CD4-positive, alpha-beta T cell (primary cell): ENCODE data around the gene ATP5PD. TPM values are rescaled to one million over a fixed set of nuclear protein-coding genes. Genes with fewer than 3 reads are reported as not detected.
"Not testable (repeated sequence)": the region's sequence is repeated elsewhere in the genome, so short reads cannot be mapped to it uniquely, and the experiment has no call there.

Experiments used
- ATAC-seq: fragments of 200-7000 bp; cut with Tn5 transposase; one replicate; pipeline ENCODE4 v1.10.0; 2022; ENCODE audit warnings: mild to moderate bottlenecking; ENCODE audit not compliant: poor library complexity
- CTCF ChIA-PET: fragments of 350-600 bp; sonication (Branson Sonifier 250); formaldehyde crosslinking; loops from one replicate; lab custom pipeline; 2021; ENCODE audit warnings: antibody characterized with exemption, inconsistent platforms; lab: Charles Lee
- POLR2A ChIA-PET: fragments of 350-600 bp; sonication (Branson Sonifier 250); formaldehyde crosslinking; loops from one replicate; lab custom pipeline; 2021; ENCODE audit warnings: antibody characterized with exemption, inconsistent platforms; lab: Charles Lee
- DNase-seq, 14 experiments: peaks; one replicate each; pipeline ENCODE4 v3.0.0-alpha.2; 2013 to 2020; ENCODE audit warnings: mixed read lengths in 2 of 14
- H3K27ac ChIP-seq, 2 donors: one replicate each; pipeline versions ENCODE4 v1.5.1 to v1.7.0; 2013; ENCODE audit warnings: low read length in 2 of 2, low read depth in 1 of 2, mild to moderate bottlenecking in 1 of 2
- H3K27me3 ChIP-seq, 2 experiments: 1 replicate in 1 of 2; 2 replicates in 1 of 2; pipeline versions ENCODE4 v1.6.1 to v1.7.0; 2013; ENCODE audit warnings: low read length in 2 of 2, control low read depth in 1 of 2, mild to moderate bottlenecking in 1 of 2, moderate library complexity in 1 of 2; ENCODE audit not compliant: insufficient read depth in 2 of 2, control insufficient read depth in 1 of 2
- H3K36me3 ChIP-seq: one replicate; pipeline ENCODE4 v1.6.1; 2013; ENCODE audit warnings: low read length, control low read depth; ENCODE audit not compliant: insufficient read depth
- H3K4me1 ChIP-seq: one replicate; pipeline ENCODE4 v1.6.1; 2013; ENCODE audit warnings: low read length, control low read depth; ENCODE audit not compliant: insufficient read depth
- H3K4me3 ChIP-seq: one replicate; pipeline ENCODE4 v1.5.1; 2013; ENCODE audit warnings: mild to moderate bottlenecking, low read length, moderate library complexity
- H3K9me3 ChIP-seq, 2 experiments: 1 replicate in 1 of 2; 2 replicates in 1 of 2; pipeline versions ENCODE4 v1.6.1 to v1.7.0; 2013; ENCODE audit warnings: low read length in 2 of 2, mild to moderate bottlenecking in 2 of 2, control low read depth in 1 of 2, moderate library complexity in 1 of 2; ENCODE audit not compliant: control insufficient read depth in 1 of 2, insufficient read depth in 1 of 2
- H3K27ac Mint-ChIP-seq: one replicate; pipeline ENCODE4 v1.8.0; 2020; ENCODE audit warnings: mixed read lengths
- H3K27me3 Mint-ChIP-seq: one replicate; pipeline ENCODE4 v1.8.0; 2021; ENCODE audit warnings: mixed read lengths
- H3K36me3 Mint-ChIP-seq: one replicate; pipeline ENCODE4 v1.8.0; 2021; ENCODE audit warnings: low read depth, mixed read lengths
- H3K4me1 Mint-ChIP-seq: one replicate; pipeline ENCODE4 v1.8.0; 2021; ENCODE audit warnings: low read depth, mixed read lengths
- H3K4me3 Mint-ChIP-seq: one replicate; pipeline ENCODE4 v1.8.0; 2020; ENCODE audit warnings: mild to moderate bottlenecking, mixed read lengths
- H3K9me3 Mint-ChIP-seq: one replicate; pipeline ENCODE4 v1.8.0; 2020; ENCODE audit warnings: mixed read lengths
- intact Hi-C, 2 experiments: fragments of 100-400 bp; cut with DNase I in 1 of 2; cut with micrococcal nuclease in 1 of 2; formaldehyde crosslinking; loops; one replicate each; pipeline versions ENCODE4 v1.15.1 to v1.9.0; 2023 to 2025; cut with DNase I, micrococcal nuclease
- total RNA-seq, 174 experiments: library from RNA in 2 of 174; stranded (reverse) in 2 of 174; gene quantifications; one replicate each; pipeline ENCODE4 v1.2.3 and lab custom pipeline; 2021 to 2026
- TF ChIP-seq, protein P1 (sequence below): fragments of 200-600 bp; IDR thresholded peaks from one replicate; pipeline ENCODE4 v1.8.0; 2022; ENCODE audit warnings: antibody characterized with exemption, mild to moderate bottlenecking

The ATP5PD gene
- total RNA-seq, 2 experiments from 2014 or later = 98.5 to 112 TPM

DNA sequence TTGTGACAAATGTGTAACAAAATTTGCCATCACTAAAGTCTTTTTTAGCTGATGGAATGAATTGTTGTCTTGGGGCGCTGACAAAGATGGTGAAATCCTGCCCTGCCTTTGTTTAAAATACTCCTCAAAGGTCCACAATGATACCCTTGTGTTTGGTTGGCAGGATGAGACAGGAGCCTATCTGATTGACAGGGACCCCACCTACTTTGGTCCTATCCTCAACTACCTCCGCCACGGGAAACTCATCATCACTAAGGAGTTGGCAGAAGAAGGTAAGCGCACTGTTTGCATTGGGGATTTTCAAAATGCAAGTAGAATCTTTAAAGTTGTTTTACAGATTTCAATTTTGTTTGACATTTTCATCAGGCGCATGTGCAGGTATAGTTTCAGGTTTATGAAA, 2.3 kb upstream of the ATP5PD start:
- Histone ChIP-seq H3K27me3 (no peaks in the 10 kb centered on the region), H3K27ac (no peak overlapping the region), H3K4me1 (peaks cover 20% of the 10 kb centered on the region), H3K9me3 (no peaks in the 10 kb centered on the region), H3K4me3 (no peak overlapping the region), H3K36me3 (peaks cover 29% of the 10 kb centered on the region)
- ATAC-seq (no peak), DNase-seq (no peak)
- CTCF ChIA-PET = interaction anchor here (0.6 to 4.2 kb wide), 4 partner anchors 11 to 91 kb away, joined by 3 to 21 read pairs (median 4); partner anchors contain the start of gene MRPL58
- Mint-ChIP-seq H3K27ac (peak overlapping the region; percentile 91), H3K36me3 (peaks cover 51% of the 10 kb centered on the region), H3K27me3 (no peaks in the 10 kb centered on the region), H3K4me3 (peak overlapping the region; percentile 100), H3K4me1 (peaks cover 52% of the 10 kb centered on the region), H3K9me3 (no peaks in the 10 kb centered on the region)
- TF ChIP-seq, protein P1, sequence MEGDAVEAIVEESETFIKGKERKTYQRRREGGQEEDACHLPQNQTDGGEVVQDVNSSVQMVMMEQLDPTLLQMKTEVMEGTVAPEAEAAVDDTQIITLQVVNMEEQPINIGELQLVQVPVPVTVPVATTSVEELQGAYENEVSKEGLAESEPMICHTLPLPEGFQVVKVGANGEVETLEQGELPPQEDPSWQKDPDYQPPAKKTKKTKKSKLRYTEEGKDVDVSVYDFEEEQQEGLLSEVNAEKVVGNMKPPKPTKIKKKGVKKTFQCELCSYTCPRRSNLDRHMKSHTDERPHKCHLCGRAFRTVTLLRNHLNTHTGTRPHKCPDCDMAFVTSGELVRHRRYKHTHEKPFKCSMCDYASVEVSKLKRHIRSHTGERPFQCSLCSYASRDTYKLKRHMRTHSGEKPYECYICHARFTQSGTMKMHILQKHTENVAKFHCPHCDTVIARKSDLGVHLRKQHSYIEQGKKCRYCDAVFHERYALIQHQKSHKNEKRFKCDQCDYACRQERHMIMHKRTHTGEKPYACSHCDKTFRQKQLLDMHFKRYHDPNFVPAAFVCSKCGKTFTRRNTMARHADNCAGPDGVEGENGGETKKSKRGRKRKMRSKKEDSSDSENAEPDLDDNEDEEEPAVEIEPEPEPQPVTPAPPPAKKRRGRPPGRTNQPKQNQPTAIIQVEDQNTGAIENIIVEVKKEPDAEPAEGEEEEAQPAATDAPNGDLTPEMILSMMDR = no peak
- intact Hi-C loops = loop anchor here (5.0 kb wide), 3 partner anchors 67 to 133 kb away; partner anchors contain the start of gene SUMO2 (in 1 of the 2)
- POLR2A ChIA-PET = interaction anchor here (0.8 to 3.8 kb wide), 5 partner anchors 14 to 82 kb away, joined by 3 to 71 read pairs (median 15); partner anchors contain the start of genes MRPL58 and NT5C

DNA sequence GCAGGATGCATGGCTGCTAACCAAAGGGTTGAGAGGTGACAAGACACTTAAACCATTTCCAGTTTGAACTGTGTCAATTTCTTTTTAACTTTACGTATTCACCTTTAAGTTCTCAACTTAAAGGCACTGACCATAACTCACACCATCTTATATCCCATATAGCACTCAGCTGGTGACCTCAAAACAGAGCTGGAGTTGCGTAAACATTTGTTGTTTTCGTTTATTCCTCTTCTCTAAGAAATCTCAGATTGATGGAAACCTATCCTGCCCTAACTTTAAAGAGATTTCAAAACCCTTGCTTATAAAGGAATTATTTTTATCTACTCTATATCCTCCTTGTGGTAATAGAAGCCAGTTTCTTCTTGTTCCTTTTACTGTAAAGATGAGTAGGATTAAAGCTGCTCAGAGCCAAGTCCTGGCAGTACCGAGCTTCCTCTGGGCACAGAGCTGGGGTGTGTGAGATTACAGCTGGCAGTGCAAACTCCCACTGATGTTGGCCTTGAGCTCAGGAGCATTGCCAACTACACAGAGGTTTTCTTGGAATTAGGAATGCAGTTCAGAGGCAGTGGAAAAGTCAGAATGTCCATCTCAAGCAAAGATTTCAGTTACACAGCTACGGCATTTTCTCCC, 1.6 kb upstream of the ATP5PD start:
- peaks cover 56% of the 10 kb centered on the region for H3K4me1 Mint-ChIP-seq
- no peak for DNase-seq
- CTCF ChIA-PET = interaction anchor here (0.6 to 4.2 kb wide), 5 partner anchors 10 to 87 kb away, joined by 3 to 21 read pairs (median 5); partner anchors contain the start of gene MRPL58

DNA sequence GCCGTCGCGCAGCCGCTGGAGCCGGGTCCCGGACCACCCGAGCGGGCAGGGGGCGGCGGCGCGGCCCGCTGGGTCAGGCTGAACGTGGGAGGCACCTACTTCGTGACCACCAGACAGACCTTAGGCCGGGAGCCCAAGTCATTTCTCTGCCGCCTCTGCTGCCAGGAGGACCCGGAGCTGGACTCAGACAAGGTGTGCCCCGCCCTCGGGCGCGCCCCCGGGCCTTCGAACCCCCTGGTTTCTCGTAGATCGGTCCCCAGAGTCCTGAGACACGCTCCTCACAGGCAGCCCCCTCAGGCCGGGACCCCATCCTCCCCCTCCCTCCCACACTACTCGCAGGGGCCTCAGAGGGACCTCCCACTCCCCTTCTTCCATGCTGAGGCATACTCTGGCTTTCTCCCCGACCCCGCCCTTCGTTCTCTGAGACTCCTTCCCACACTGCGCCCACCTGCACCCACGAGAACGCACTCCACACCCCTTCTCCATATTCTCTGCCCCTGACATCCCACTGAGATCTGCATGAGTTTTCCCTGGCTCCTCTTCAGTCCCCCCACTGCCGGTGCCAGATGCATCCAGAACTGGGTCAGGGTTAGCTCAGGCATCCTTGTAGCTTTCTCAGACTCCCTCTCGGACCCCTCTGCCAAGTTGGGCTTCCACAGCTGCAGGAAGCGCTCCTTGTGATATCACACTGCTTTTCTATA, 779 bp upstream of the ATP5PD start:
- H3K36me3 Mint-ChIP-seq = peaks cover 45% of the 10 kb centered on the region
- intact Hi-C loops = loop anchor here (1.0 to 5.0 kb wide), 5 partner anchors 10 to 135 kb away; partner anchors contain the start of genes MRPL58 (in 1 of the 2) and SUMO2 (in 1 of the 2)
- H3K27ac ChIP-seq = peak overlapping the region; percentile 32 to 52
- ChIA-PET POLR2A (interaction anchor here (0.7 to 3.8 kb wide), 14 partner anchors 11 to 158 kb away, joined by 3 to 71 read pairs (median 6); partner anchors contain the start of genes ARMC7, CDR2L, MRPL58 and NT5C), CTCF (interaction anchor here (0.7 to 4.2 kb wide), 6 partner anchors 9 to 86 kb away, joined by 3 to 21 read pairs (median 5); partner anchors contain the start of gene MRPL58)
- H3K9me3 Mint-ChIP-seq = no peaks in the 10 kb centered on the region
- H3K36me3 ChIP-seq = peaks cover 18% of the 10 kb centered on the region
- no peak for ATAC-seq
- no peaks in the 10 kb centered on the region for H3K27me3 ChIP-seq
- peak overlapping the region; percentile 91 for H3K27ac Mint-ChIP-seq
- peak overlapping the region; percentile 84 for H3K4me3 ChIP-seq
- TF ChIP-seq, protein P1 = no peak
- no peaks in the 10 kb centered on the region for H3K9me3 ChIP-seq
- H3K27me3 Mint-ChIP-seq = no peaks in the 10 kb centered on the region
- DNase-seq = peak in 6 of 14 experiments; percentile 15 to 60 (median 41)
- peaks cover 56% of the 10 kb centered on the region for H3K4me1 Mint-ChIP-seq
- peak overlapping the region; percentile 100 for H3K4me3 Mint-ChIP-seq
- peaks cover 20% of the 10 kb centered on the region for H3K4me1 ChIP-seq

More for the DNA sequence above, 1.6 kb upstream of the ATP5PD start:
- H3K27me3 ChIP-seq = no peaks in the 10 kb centered on the region
- no peak for ATAC-seq
- H3K4me3 ChIP-seq = peak overlapping the region; percentile 84
- POLR2A ChIA-PET = interaction anchor here (0.5 to 3.8 kb wide), 9 partner anchors 13 to 165 kb away, joined by 3 to 71 read pairs (median 15); partner anchors contain the start of genes MRPL58 and NT5C
- H3K36me3 Mint-ChIP-seq = peaks cover 51% of the 10 kb centered on the region
- H3K27me3 Mint-ChIP-seq = no peaks in the 10 kb centered on the region
- H3K27ac Mint-ChIP-seq = peak overlapping the region; percentile 91
- TF ChIP-seq, protein P1 = no peak
- no peaks in the 10 kb centered on the region for H3K9me3 ChIP-seq
- H3K4me1 ChIP-seq = peaks cover 20% of the 10 kb centered on the region
- intact Hi-C loops = loop anchor here (5.0 kb wide), 3 partner anchors 66 to 134 kb away; partner anchors contain the start of gene SUMO2 (in 1 of the 2)
- H3K9me3 Mint-ChIP-seq = no peaks in the 10 kb centered on the region
- H3K27ac ChIP-seq = no peak overlapping the region
- peaks cover 25% of the 10 kb centered on the region for H3K36me3 ChIP-seq
- H3K4me3 Mint-ChIP-seq = peak overlapping the region; percentile 100

DNA sequence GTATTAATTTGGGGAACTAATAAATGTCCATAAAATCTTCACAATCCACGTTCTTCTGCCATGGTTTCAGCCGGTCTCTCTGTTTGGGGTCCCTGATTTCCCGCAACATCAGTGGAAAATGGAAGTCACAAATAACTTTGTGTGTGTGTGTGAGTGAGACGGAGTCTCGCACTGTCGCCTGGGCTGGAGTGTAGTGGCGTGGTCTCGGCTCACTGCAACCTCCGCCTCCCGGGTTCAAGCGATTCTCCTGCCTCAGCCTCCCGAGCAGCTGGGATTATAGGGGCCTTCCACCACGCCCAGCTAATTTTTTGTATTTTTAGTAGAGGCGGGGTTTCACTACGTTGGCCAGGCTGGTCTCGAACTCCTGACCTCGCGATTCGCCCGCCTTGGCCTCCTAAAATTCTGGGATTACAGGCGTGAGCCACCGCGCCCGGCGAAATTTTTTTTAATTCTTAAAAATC, 793 bp downstream of the ATP5PD start:
- not testable (repeated sequence) for DNase-seq, H3K27me3 ChIP-seq, ATAC-seq, H3K27me3 Mint-ChIP-seq, H3K9me3 Mint-ChIP-seq, H3K9me3 ChIP-seq
- Histone ChIP-seq H3K36me3 (peaks cover 26% of the 10 kb centered on the region), H3K4me3 (peak overlapping the region; percentile 80), H3K4me1 (peaks cover 20% of the 10 kb centered on the region), H3K27ac (peak overlapping the region; percentile 82 to 84)
- Mint-ChIP-seq H3K4me1 (peaks cover 49% of the 10 kb centered on the region), H3K27ac (peak overlapping the region; percentile 100), H3K4me3 (peak overlapping the region; percentile 100), H3K36me3 (peaks cover 49% of the 10 kb centered on the region)
- intact Hi-C loops = loop anchor here (1.0 to 5.0 kb wide), 5 partner anchors 10 to 136 kb away; partner anchors contain the start of genes MRPL58 (in 1 of the 2) and SUMO2 (in 1 of the 2)
- POLR2A ChIA-PET = interaction anchor here (0.6 to 3.8 kb wide), 12 partner anchors 10 to 137 kb away, joined by 3 to 71 read pairs (median 8); partner anchors contain the start of genes CDR2L, MRPL58, SLC16A5 and SUMO2
- CTCF ChIA-PET = interaction anchor here (0.9 to 4.2 kb wide), 3 partner anchors 11 to 34 kb away, joined by 3 to 21 read pairs (median 4); partner anchors contain the start of gene MRPL58
